Measurements from ENCODE around the gene MAST1.

DNA sequence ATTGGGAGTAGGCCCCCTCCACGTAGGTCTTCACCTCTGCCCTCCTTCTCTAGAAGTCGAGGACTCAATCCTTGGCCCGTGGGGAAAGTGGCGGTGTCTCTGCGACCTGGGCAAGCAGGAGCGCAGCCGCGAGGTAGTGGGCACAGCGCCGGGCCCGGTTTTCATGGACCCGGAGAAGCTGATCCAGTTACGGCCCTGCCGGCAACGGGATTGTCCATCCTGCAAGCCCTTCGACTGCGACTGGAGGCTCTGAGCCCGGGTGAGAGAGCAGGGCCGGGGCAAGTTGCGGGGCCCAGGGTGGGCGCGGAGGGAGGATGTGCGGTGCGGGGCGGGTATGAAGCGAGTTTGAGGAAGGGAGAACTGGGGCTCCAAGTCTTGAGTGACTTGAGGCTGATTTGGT lies 34.3 kb upstream of the MAST1 start:
- TF ChIP-seq, protein P1, sequence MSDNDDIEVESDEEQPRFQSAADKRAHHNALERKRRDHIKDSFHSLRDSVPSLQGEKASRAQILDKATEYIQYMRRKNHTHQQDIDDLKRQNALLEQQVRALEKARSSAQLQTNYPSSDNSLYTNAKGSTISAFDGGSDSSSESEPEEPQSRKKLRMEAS (IDR thresholded peaks at IDR 0.05) = no peak
- no peak for TF ChIP-seq EZH2phosphoT487 (IDR thresholded peaks at IDR 0.05; ENCODE audit: borderline replicate concordance)
